Activated CD8-positive, alpha-beta memory T cell treated with anti-CD3 and anti-CD28 coated beads, Interleukin-2, amount 50 U/mL, for 24 hours (primary cell): Measurements from ENCODE around the gene SHLD1.

Experiments used
- DNase-seq: peaks from one replicate; pipeline ENCODE4 v3.0.0-alpha.2; 2020; ENCODE audit errors: extremely low read depth

The SHLD1 gene

GRCh38 chr20:5845681-5846615 lies 95.7 kb downstream of the SHLD1 start:
- DNase-seq, result no peak

- DNase-seq, result no peak
These were observed 98.7 kb downstream of the SHLD1 start for GRCh38 chr20:5848711-5849505.

GRCh38 chr20:5855939-5856338 lies 105.7 kb downstream of the SHLD1 start:
- DNase-seq, result no peak

GRCh38 chr20:5859608-5860007 lies 109.4 kb downstream of the SHLD1 start:
- DNase-seq, result no peak

DNA sequence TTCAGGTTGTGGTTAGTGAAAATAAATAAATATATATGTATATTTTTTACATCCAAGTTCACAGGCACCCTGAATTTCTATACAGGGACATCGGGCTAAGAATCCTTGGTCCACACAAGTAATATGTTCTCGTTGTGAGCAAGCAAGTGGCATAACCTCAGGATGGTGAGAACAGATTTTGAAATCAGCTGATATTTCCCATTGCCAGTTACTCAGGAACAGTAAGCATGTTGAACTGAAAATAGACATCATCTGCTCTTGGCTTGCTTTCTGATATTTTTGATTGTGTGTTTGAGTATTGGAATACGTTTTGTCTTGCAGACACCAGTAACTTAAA lies 112.5 kb downstream of the SHLD1 start:
- DNase-seq, result no peak

- no peak for DNase-seq
These were observed 113.0 kb downstream of the SHLD1 start for GRCh38 chr20:5863040-5863833.

GRCh38 chr20:5864428-5864827 lies 114.2 kb downstream of the SHLD1 start:
- no peak for DNase-seq

- no peak for DNase-seq
These were observed 114.8 kb downstream of the SHLD1 start for GRCh38 chr20:5864873-5865587.

DNA sequence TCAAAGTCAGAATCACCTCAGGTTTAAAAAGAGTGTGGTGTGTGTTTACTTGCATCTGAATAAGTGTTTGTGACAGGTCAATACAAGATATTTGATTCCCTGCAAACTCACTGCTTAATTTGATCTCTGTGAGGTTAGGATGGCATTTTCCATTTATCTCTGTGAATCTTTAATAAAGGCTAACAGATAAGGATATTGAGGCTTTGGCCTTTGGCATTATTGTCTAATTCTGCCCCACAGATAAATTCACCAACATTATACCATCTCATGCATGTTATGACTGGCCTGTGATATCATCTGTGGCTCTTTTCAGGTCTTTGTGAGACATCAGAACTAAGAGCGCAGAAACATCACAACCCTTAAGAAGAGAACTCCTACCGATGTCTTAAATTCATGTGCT lies 115.4 kb downstream of the SHLD1 start:
- DNase-seq, result no peak

DNA sequence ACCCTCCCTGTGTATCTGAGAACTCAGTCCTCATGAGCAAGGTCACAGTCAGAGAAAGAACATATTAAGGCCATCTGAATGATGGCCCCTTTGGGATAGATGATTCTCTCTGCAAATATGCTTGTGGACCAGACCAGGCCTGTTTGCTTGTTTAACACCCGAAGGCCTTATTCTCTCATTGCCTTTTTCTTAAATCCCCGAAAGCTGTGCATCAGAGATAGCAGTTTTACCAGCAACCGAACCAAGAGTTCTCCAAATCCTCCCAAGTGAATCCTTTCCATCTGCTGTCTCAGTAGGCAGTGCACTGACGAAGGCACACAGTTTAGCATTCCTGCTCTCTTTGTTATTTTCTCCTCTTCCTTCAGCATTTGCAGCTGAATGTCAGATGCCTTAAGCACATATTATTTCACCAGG lies 120.4 kb downstream of the SHLD1 start:
- DNase-seq, result no peak

DNA sequence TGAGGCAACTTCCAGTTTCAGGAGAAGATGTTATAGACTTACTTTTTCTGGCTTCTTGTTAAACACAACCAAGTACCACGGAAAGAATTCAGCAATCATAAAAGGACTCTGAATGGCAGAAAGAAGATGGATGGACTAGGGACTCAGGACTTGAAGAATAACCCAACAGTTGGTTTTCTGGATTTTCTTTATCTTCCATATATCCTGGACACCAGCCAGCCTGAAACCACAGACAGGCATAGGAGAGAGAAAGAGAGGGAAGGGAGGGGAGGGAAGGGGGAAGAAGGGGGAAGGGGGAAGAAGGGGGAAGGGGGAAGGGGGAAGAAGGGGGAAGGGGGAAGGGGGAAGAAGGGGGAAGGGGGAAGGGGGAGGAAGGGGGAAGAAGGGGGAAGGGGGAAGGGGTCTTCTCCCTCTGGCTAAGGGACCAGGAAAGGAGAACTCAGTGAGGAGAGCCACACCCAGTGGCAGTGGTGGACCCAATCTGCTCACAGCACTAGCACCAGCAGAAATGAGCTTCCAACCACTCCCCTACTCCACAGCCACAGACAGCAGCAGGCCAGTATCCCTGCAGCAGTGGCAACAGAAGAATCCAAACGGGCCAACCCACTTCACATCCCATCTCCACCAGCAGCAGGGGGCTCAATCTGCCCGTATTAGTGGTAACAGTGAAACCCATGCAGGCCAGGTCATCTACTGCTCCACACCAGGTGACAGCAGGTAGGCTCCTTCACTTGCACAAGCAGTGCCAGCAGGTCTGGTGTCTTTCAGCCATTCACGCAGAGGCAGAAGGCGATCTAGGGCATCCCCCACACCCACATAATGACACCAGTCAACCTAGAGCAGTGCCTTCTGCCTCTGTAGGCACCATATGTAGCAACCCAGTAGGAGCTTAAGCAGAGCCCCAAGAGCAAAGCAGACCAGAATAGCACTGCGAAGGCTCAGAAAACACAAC lies 121.5 kb downstream of the SHLD1 start:
- no peak for DNase-seq

- no peak for DNase-seq
These were observed 126.9 kb downstream of the SHLD1 start for GRCh38 chr20:5877128-5877527.

DNA sequence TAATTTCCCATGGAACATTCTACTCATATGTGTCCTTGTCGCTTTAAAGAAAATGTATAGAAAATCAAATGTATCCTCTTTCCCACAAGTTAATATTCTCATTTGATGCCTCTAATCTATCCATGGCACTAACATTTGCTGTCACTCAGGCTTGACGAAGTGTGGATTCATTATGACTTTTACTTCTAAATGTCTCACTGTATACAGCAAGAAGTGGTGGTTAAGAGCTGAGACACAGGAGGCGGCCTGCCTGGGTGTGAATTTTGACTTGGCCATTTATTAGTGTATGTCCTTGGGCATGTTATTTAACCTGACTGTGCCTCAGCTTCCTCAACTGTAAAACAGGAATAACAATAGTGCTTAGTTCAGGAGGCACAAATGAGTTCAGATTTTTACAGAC lies 130.1 kb downstream of the SHLD1 start:
- DNase-seq, result no peak

- no peak for DNase-seq
These were observed 131.5 kb downstream of the SHLD1 start for GRCh38 chr20:5881703-5882102.

DNA sequence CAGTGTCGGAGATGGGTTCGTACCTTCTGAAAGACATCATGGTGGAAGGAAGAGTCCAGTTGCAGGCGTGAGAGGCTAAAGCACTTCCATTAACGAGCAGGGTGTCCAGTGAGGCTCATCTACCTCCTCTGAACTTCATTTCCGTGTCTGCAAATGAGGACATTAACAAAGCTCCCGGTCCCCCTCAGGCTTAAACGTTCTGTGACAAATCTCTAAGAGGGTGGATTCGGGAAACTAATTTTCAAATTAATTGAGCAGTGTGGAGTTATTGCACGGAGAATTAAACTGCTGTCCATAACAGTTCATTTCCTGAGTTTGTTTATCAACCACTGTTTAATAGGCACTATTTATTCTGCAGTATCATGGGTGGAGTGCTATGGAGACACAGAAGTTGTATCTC lies 132.0 kb downstream of the SHLD1 start:
- DNase-seq, result no peak

DNA sequence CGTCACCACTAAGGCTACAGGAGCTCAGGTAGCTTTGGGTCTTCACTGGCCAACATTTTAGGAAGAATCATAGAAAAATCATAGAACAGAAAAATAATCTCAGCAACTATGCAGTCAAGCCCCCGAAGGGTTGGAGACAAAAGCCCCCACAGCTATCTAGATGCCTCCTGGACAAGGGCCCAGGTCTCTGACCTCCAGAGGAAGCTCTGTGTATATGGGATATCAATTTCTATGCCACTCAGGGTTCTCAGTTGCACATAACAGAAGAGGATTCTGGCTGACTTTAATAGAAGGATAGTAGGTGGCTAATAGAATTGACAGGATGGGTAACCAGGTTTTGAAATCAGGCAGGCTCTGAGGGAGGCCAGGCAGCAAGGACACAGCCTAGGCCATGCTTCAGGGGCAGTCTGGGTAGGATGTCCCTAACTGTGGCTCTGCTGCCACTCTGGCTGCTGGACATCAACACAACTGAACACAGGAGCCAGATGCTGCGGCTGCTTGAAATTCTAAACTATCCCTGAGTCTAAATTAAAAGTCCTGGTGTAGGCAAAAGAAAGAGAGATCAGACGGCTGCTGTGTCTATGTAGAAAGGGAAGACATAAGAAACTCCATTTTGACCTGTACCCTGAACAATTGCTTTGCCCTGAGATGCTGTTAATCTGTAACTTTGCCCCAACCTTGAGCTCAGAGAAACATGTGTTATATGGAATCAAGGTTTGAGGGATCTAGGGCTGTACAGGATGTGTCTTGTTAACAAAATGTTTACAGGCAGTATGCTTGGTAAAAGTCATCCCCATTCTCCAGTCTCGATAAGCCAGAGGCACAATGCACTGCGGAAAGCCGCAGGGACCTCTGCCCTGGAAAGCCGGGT lies 134.5 kb downstream of the SHLD1 start:
- no peak for DNase-seq

DNA sequence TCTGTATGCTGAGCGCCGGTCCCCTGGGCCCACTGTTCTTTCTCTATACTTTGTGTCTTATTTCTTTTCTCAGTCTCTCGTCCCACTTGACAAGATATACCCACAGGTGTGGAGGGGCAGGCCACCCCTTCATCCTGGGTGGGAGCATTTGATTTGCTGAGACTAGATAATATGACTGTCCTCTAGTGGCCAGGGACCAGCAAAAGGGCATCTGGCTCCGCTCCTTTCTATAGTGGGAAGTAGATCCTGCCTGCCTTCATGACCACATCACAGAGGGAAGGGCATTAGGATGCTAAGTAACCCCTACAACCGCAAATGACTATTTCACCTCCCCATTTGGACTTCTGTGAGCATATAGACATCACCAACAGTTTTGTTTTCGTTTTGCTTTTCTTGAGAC lies 135.7 kb downstream of the SHLD1 start:
- DNase-seq, result no peak

- DNase-seq, result no peak
These were observed 136.6 kb downstream of the SHLD1 start for GRCh38 chr20:5886788-5887187.

- DNase-seq, result no peak
These were observed 137.2 kb downstream of the SHLD1 start for GRCh38 chr20:5887386-5887785.
